HUES64 (cell line): ENCODE data around the gene S100A10.

Experiments used
- H3K27ac ChIP-seq: 2 replicates; pipeline ENCODE4 v1.7.0; 2013; ENCODE audit warnings: low read depth, low read length, inconsistent platforms
- H3K27me3 ChIP-seq: 2 replicates; pipeline ENCODE4 v1.6.1; 2013; ENCODE audit warnings: mild to moderate bottlenecking, low read length; ENCODE audit not compliant: insufficient read depth
- H3K36me3 ChIP-seq: 2 replicates; pipeline ENCODE4 v1.6.1; 2013; ENCODE audit warnings: mild to moderate bottlenecking, low read length; ENCODE audit not compliant: insufficient read depth
- H3K4me1 ChIP-seq: 2 replicates; pipeline ENCODE4 v1.6.1; 2013; ENCODE audit warnings: mild to moderate bottlenecking, low read length, moderate library complexity; ENCODE audit not compliant: insufficient read depth
- H3K4me3 ChIP-seq: 2 replicates; pipeline ENCODE4 v1.5.1; 2013; ENCODE audit warnings: mild to moderate bottlenecking, low read length, moderate library complexity
- H3K9ac ChIP-seq: 2 replicates; pipeline ENCODE4 v1.6.1; 2013; ENCODE audit warnings: mild to moderate bottlenecking, low read depth, low read length
- H3K9me3 ChIP-seq: 2 replicates; pipeline ENCODE4 v1.6.1; 2013; ENCODE audit warnings: low read depth, low read length; ENCODE audit not compliant: insufficient read depth
- WGBS: fragments of 150-250, 120-280 bp; methylation state at CpG from one replicate; pipeline ENCODE4 v1.1.7; 2013; ENCODE audit warnings: missing lambda C conversion rate; 5-methylcytosine and 5-hydroxymethylcytosine counted together

S100A10 gene

GRCh38 chr1:152009691-152010090 lies 16.0 kb upstream of the S100A10 start:
- H3K4me1 ChIP-seq, result peaks cover 3% of the 10 kb centered on the region
- H3K36me3 ChIP-seq, result no peaks in the 10 kb centered on the region
- no peak overlapping the region for H3K27ac ChIP-seq
- no peak overlapping the region for H3K9ac ChIP-seq
- H3K4me3 ChIP-seq, result no peak overlapping the region
- no CpG with 5 or more reads among the region's 1 CpG for WGBS
- no peaks in the 10 kb centered on the region for H3K9me3 ChIP-seq
- no peaks in the 10 kb centered on the region for H3K27me3 ChIP-seq

- WGBS, result 82% methylated on average over 2 of the region's 2 CpGs
- Histone ChIP-seq H3K4me1 (no peaks in the 10 kb centered on the region), H3K9ac (no peak overlapping the region), H3K36me3 (no peaks in the 10 kb centered on the region), H3K27me3 (0 out of 2 replicates have a peak, but pooled peaks cover 4% of the 10 kb centered on the region), H3K27ac (no peak overlapping the region), H3K9me3 (no peaks in the 10 kb centered on the region), H3K4me3 (no peak overlapping the region)
Observed at GRCh38 chr1:152007047-152007446, 13.4 kb upstream of the S100A10 start.

GRCh38 chr1:152005360-152005912 lies 11.8 kb upstream of the S100A10 start:
- H3K9ac ChIP-seq, result no peak overlapping the region
- H3K4me1 ChIP-seq, result peaks cover 8% of the 10 kb centered on the region; the same call in 1 of the 2 replicates
- no peak overlapping the region for H3K4me3 ChIP-seq
- no peaks in the 10 kb centered on the region for H3K36me3 ChIP-seq
- 0 out of 2 replicates have a peak, but pooled peaks cover 4% of the 10 kb centered on the region for H3K27me3 ChIP-seq
- H3K9me3 ChIP-seq, result no peaks in the 10 kb centered on the region
- WGBS, result 63% methylated on average over 4 of the region's 4 CpGs
- H3K27ac ChIP-seq, result no peak overlapping the region

GRCh38 chr1:152003846-152004442 lies 10.3 kb upstream of the S100A10 start:
- Histone ChIP-seq H3K4me1 (peaks cover 8% of the 10 kb centered on the region; the same call in 1 of the 2 replicates), H3K9me3 (no peaks in the 10 kb centered on the region), H3K36me3 (no peaks in the 10 kb centered on the region), H3K9ac (no peak overlapping the region), H3K4me3 (no peak overlapping the region), H3K27me3 (0 out of 2 replicates have a peak, but pooled peaks cover 4% of the 10 kb centered on the region), H3K27ac (no peak overlapping the region)
- WGBS, result 72% methylated on average over 4 of the region's 4 CpGs

- 90% methylated on average over 3 of the region's 3 CpGs for WGBS
- no peak overlapping the region for H3K4me3 ChIP-seq
- H3K27me3 ChIP-seq, result 0 out of 2 replicates have a peak, but pooled peaks cover 4% of the 10 kb centered on the region
- peaks cover 8% of the 10 kb centered on the region; the same call in 1 of the 2 replicates for H3K4me1 ChIP-seq
- no peak overlapping the region for H3K27ac ChIP-seq
- no peaks in the 10 kb centered on the region for H3K9me3 ChIP-seq
- H3K36me3 ChIP-seq, result no peaks in the 10 kb centered on the region
- H3K9ac ChIP-seq, result no peak overlapping the region
Observed at GRCh38 chr1:152002960-152003359, 9.3 kb upstream of the S100A10 start.

- Histone ChIP-seq H3K9me3 (no peaks in the 10 kb centered on the region), H3K9ac (no peak overlapping the region), H3K4me3 (no peak overlapping the region), H3K27me3 (0 out of 2 replicates have a peak, but pooled peaks cover 4% of the 10 kb centered on the region), H3K4me1 (peaks cover 8% of the 10 kb centered on the region; the same call in 1 of the 2 replicates), H3K27ac (no peak overlapping the region), H3K36me3 (no peaks in the 10 kb centered on the region)
- 63% methylated on average over 3 of the region's 4 CpGs for WGBS
Observed at GRCh38 chr1:152001631-152002584, 8.2 kb upstream of the S100A10 start.

GRCh38 chr1:152000964-152001630 lies 7.4 kb upstream of the S100A10 start:
- Histone ChIP-seq H3K9me3 (no peaks in the 10 kb centered on the region), H3K4me1 (peaks cover 8% of the 10 kb centered on the region; the same call in 1 of the 2 replicates), H3K27me3 (0 out of 2 replicates have a peak, but pooled peaks cover 4% of the 10 kb centered on the region), H3K27ac (no peak overlapping the region), H3K36me3 (no peaks in the 10 kb centered on the region), H3K9ac (no peak overlapping the region), H3K4me3 (no peak overlapping the region)
- WGBS, result 77% methylated on average over 4 of the region's 4 CpGs

GRCh38 chr1:151998611-151999362 lies 5.1 kb upstream of the S100A10 start:
- Histone ChIP-seq H3K9me3 (no peaks in the 10 kb centered on the region), H3K9ac (no peak overlapping the region), H3K27me3 (peaks cover 7% of the 10 kb centered on the region; the same call in 1 of the 2 replicates), H3K4me3 (no peak overlapping the region), H3K27ac (no peak overlapping the region), H3K36me3 (no peaks in the 10 kb centered on the region), H3K4me1 (peaks cover 18% of the 10 kb centered on the region)

- 95% methylated on average over 1 of the region's 1 CpG for WGBS
- peaks cover 20% of the 10 kb centered on the region for H3K4me1 ChIP-seq
- no peak overlapping the region for H3K27ac ChIP-seq
- H3K9me3 ChIP-seq, result no peaks in the 10 kb centered on the region
- H3K36me3 ChIP-seq, result no peaks in the 10 kb centered on the region
- no peak overlapping the region for H3K4me3 ChIP-seq
- peaks cover 21% of the 10 kb centered on the region for H3K27me3 ChIP-seq
- H3K9ac ChIP-seq, result no peak overlapping the region
Observed at GRCh38 chr1:151997284-151997570, 3.6 kb upstream of the S100A10 start.

- H3K36me3 ChIP-seq, result no peaks in the 10 kb centered on the region
- 94% methylated on average over 2 of the region's 2 CpGs for WGBS
- H3K9ac ChIP-seq, result no peak overlapping the region
- H3K4me1 ChIP-seq, result peaks cover 27% of the 10 kb centered on the region
- no peaks in the 10 kb centered on the region for H3K9me3 ChIP-seq
- no peak overlapping the region for H3K27ac ChIP-seq
- peaks cover 31% of the 10 kb centered on the region for H3K27me3 ChIP-seq
- H3K4me3 ChIP-seq, result no peak overlapping the region
Observed at GRCh38 chr1:151995774-151996173, 2.1 kb upstream of the S100A10 start.
